H1 (cell line): Measurements from ENCODE around the gene GCKR. TPM values are rescaled to one million over a fixed set of nuclear protein-coding genes. Genes with fewer than 3 reads are reported as not detected.

Experiments used
- TAF7 ChIP-seq: optimal IDR thresholded peaks from 2 replicates; pipeline ENCODE3; 2011; ENCODE audit warnings: low read depth, mild to moderate bottlenecking, inconsistent platforms, low read length, moderate library complexity, borderline replicate concordance
- TEAD4 ChIP-seq: IDR thresholded peaks from 2 replicates; pipeline ENCODE4 v1.6.1; 2012; ENCODE audit warnings: low read depth, low read length, inconsistent platforms, mixed read lengths
- polyA plus RNA-seq, 7 experiments: library from polyadenylated mRNA; depleted of rRNA in 3 of 7; stranded (reverse) in 5 of 7; unstranded in 2 of 7; fragments of >200 nt in 5 of 7; fragments of 200-250 nt in 2 of 7; gene quantifications; 1 replicate in 5 of 7; 2 replicates in 1 of 7; 4 replicates in 1 of 7; pipeline versions ENCODE4 v1.2.1 to v1.2.3, GENCODE V29; 2011 to 2013; ENCODE audit warnings: missing spikeins in 2 of 7, mixed read lengths in 2 of 7
- total RNA-seq: library from RNA; stranded (reverse); fragmentation: NEBNext Ultra II Directional; extraction: Animal tissue kit (Norgen Biotek cat#: 25700); gene quantifications from 2 replicates; pipeline ENCODE4 v1.2.1, GENCODE V29; 2021

GCKR gene
- total and polyA plus RNA-seq, 2 of the 8 experiments (the other 6 are each of a cell fraction or from before 2014, with no cell fraction given): 0.30 to 1.2 TPM

DNA sequence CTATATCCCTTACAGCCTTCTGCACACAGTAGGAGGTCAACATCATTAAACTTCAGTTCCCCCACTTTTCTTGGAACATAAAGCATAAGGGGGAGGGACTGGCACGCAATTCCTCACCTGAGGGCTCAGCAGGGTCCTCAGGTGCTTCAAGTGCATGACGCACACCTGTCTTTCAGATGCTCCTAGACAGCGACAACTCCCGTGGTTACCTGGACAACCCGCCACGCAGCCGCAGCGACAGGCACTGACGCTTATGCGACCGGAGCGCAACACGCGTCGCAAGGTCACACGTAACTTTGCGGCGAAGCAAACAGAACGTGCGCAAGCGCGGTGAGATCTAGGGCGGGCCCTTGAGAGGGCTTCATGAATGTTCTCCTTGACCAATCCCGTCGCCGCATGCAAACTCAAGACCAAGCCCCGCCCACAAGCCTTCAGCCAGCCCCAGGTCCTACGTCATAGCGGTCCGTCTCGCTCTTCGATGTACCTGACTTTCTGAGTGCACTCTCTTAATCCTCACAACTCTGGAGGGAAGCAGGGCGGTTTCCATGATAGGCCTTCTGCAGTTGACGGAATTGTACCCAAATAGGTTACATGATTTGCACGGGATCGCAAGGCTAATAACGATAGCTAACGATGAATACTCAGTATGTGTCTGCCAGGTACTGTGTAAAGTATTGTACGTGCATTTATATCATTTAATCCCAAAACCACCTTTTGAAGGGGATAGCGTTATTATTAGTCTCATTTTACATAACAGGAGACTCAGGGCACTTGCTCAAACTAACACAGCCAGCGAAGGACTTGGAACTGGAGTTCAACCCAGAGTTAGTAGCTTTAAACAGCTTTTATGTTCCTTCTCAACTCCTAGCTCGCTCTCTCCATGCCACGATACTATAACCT lies 6.9 kb upstream of the GCKR start, which contains the start of gene IFT172 (continued):
- TF ChIP-seq TAF7 (no peak), TEAD4 (no peak)
- TF ChIP-seq, all 59 proteins: peak for 20
